Activated T-cell treated with anti-CD3 and anti-CD28 coated beads, Interleukin-2, amount 50 U/mL, for 24 hours (primary cell): ENCODE data around the gene PSMD13.
A peak's percentile ranks its signal among the peaks of the same experiment; 100 is the strongest.
"Not testable (repeated sequence)": the region's sequence is repeated elsewhere in the genome, so short reads cannot be mapped to it uniquely, and the experiment has no call there.

Experiments
- DNase-seq: peaks from one replicate; pipeline ENCODE4 v3.0.0-alpha.2; 2020
- H3K27ac Mint-ChIP-seq: 2 replicates; pipeline ENCODE4 v1.8.0; 2020; ENCODE audit warnings: mild to moderate bottlenecking, mixed read lengths
- H3K27me3 Mint-ChIP-seq: 2 replicates; pipeline ENCODE4 v1.8.0; 2020; ENCODE audit warnings: mixed read lengths
- H3K36me3 Mint-ChIP-seq: 2 replicates; pipeline ENCODE4 v1.8.0; 2020; ENCODE audit warnings: low read depth, mixed read lengths
- H3K4me1 Mint-ChIP-seq: 2 replicates; pipeline ENCODE4 v1.8.0; 2020; ENCODE audit warnings: low read depth, mixed read lengths
- H3K4me3 Mint-ChIP-seq: 2 replicates; pipeline ENCODE4 v1.8.0; 2020; ENCODE audit warnings: mild to moderate bottlenecking, moderate library complexity, mixed read lengths
- H3K9me3 Mint-ChIP-seq: 2 replicates; pipeline ENCODE4 v1.8.0; 2020; ENCODE audit warnings: mixed read lengths

PSMD13 gene

DNA sequence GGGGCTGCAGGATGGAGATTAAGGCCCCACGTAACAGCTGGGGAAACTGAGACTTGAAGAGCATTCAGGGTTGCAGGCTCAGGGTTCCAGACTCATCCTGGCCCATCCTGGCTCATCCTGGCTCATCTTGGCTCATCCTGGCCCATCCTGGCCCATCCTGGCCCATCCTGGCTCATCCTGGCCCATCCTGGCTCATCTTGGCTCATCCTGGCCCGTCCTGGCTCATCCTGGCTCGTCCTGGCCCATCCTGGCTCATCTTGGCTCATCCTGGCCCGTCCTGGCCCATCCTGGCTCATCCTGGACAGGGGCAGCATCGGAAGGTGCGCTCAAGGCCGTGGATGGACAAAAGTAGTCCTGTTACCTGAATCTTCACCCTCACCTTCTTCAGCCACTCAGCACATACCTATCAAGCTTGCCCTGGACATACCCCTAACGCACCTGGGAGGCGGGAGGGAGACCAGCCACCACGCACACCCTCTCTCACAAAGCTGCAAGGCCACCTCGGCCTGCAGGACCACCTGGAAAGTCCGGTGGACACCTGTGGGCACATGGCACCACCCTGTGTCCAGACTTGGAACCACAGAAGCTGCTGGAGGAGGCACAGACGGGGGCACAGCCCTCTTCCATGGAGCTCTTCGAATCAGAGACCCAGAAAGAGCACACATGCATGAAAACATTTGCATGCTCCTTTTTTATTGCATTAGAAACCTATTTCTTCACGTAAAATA lies 21.2 kb downstream of the PSMD13 start:
- DNase-seq, result no peak
- H3K27ac Mint-ChIP-seq, result no peak overlapping the region
- peaks cover 11% of the 10 kb centered on the region for H3K36me3 Mint-ChIP-seq
- H3K9me3 Mint-ChIP-seq, result no peaks in the 10 kb centered on the region
- peaks cover 2% of the 10 kb centered on the region for H3K4me1 Mint-ChIP-seq
- H3K4me3 Mint-ChIP-seq, result no peak overlapping the region
- no peaks in the 10 kb centered on the region for H3K27me3 Mint-ChIP-seq

DNA sequence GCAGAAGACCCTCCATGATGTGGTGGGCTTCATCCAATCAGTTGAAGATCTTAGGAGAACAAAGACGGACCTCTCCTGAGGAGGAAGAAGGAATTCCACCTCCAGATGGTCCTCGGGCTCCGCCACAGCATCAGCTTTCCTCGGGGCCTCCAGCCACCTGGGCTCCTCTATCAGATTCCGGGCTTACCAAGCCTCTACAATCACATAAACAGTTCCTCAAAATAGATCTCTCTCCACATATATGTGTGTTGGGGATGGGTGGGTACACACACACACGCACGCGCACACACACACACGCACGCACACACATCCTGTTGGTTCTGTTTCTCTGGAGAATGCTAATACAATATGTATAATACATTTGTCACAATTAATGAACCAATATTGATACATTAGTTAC lies 22.6 kb downstream of the PSMD13 start:
- H3K27ac Mint-ChIP-seq, result no peak overlapping the region
- no peak overlapping the region for H3K4me3 Mint-ChIP-seq
- no peaks in the 10 kb centered on the region for H3K27me3 Mint-ChIP-seq
- no peak for DNase-seq
- H3K36me3 Mint-ChIP-seq, result no peaks in the 10 kb centered on the region
- peaks cover 2% of the 10 kb centered on the region for H3K4me1 Mint-ChIP-seq
- no peaks in the 10 kb centered on the region for H3K9me3 Mint-ChIP-seq

DNA sequence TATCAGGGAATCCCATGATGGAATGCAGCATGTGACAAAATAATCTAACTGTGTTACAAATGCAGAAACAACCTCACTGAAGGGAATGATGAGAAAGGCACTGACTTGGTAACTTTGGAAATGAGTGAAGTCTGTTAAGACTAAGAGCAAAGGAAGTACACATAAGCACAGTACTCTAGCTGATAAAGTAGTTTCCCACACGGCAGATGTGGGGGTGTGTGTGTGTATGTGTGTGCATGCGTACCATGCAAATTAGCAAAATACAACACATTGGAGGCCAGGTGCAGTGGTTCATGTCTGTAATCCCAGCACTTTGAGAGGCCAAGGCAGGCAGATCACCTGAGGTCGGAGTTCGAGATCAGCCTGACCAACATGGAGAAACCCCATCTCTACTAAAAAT lies 24.8 kb downstream of the PSMD13 start:
- Mint-ChIP-seq H3K36me3 (no peaks in the 10 kb centered on the region), H3K27ac (no peak overlapping the region), H3K9me3 (no peaks in the 10 kb centered on the region), H3K27me3 (no peaks in the 10 kb centered on the region), H3K4me1 (peaks cover 4% of the 10 kb centered on the region), H3K4me3 (no peak overlapping the region)
- DNase-seq, result no peak

DNA sequence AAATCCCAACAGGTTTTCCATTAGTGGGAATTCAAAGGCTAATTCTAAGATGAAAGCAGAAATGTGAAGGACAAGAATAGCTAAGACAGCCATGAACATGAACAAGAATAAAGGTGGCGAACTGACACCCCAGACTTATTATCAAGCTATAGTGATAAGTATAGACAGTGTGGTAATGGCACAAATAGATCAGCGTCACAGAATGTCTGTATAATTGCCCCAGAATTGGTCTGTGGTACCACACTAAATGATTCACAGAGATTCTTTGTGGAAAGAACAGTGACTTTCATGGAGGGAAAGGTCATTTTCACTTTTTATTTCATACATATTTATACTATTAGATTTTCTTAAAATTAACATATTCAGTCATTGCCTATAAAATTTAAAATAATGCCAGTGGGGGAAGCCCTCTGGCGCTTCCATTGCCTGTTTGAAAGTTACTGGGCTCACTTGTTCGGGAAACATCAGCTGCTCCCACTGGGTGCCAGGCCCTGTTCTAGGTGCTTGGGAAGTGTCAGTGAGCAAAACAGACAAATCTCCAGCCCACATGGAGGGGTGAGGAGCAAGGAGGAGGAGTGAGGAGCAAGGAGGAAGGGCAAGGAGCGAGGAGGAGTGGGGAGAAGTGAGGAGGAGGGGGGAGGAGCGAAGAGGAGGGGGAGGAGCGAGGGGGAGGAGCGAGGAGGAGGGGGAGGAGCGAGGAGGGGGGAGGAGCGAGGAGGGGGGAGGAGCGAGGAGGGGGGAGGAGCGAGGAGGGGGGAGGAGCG lies 30.1 kb downstream of the PSMD13 start:
- Mint-ChIP-seq H3K27me3 (no peaks in the 10 kb centered on the region), H3K36me3 (no peaks in the 10 kb centered on the region), H3K27ac (peak overlapping the region; percentile 89), H3K4me3 (peak overlapping the region; percentile 55), H3K4me1 (peaks cover 40% of the 10 kb centered on the region), H3K9me3 (no peaks in the 10 kb centered on the region)
- peak; percentile 71 for DNase-seq

DNA sequence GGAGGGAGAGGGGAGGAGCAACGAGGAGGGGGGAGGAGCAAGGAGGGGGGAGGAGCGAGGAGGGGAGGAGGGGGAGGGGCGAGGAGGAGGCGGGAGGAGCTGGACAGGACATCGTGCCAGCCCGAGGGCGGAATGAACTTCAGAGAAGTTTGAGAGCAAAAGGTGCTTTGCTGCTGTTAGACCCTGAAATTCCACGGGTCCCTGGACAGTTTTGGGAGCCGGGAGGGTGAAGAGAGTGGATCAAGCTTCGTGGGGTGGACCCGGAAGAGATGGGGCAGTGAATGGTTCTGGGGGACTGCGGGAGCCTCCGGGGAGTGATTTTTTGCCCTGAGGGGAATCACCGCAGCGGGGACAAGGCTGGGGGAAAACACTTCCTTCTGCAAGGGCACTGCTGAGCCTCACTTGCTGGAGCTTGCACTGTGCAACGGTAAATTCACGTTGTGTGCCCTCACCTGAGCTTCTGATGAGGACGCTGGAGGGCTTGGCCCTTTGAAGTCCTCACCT lies 30.8 kb downstream of the PSMD13 start:
- DNase-seq, result peak; percentile 73
- Mint-ChIP-seq H3K27ac (peak overlapping the region; percentile 95), H3K4me3 (peak overlapping the region; percentile 76), H3K27me3 (no peaks in the 10 kb centered on the region), H3K4me1 (peaks cover 38% of the 10 kb centered on the region), H3K36me3 (no peaks in the 10 kb centered on the region), H3K9me3 (no peaks in the 10 kb centered on the region)

DNA sequence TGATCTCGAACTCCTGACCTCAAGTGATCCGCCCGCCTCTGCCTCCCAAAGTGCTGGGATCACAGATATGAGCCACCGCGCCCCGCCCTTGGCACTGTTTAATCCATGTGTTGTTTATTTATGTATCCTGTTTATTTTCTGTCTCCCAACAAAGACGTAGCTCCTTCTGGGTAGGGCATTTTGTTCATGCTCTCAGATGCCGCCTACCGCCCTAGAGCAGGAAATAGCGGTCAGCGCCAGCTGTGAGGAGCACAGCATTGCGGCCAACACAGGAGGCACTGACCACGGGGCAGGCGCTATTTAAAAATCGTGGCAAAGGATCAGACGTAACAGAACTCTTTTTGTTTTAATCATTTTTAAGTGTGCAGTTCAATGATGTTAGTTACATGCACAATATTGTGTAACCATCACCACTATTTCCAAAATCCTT lies 32.0 kb downstream of the PSMD13 start:
- DNase-seq, H3K36me3 Mint-ChIP-seq, H3K9me3 Mint-ChIP-seq, H3K27me3 Mint-ChIP-seq: not testable (repeated sequence)
- H3K27ac Mint-ChIP-seq, result peak overlapping the region; percentile 95
- peak overlapping the region; percentile 76 for H3K4me3 Mint-ChIP-seq
- H3K4me1 Mint-ChIP-seq, result peaks cover 38% of the 10 kb centered on the region

DNA sequence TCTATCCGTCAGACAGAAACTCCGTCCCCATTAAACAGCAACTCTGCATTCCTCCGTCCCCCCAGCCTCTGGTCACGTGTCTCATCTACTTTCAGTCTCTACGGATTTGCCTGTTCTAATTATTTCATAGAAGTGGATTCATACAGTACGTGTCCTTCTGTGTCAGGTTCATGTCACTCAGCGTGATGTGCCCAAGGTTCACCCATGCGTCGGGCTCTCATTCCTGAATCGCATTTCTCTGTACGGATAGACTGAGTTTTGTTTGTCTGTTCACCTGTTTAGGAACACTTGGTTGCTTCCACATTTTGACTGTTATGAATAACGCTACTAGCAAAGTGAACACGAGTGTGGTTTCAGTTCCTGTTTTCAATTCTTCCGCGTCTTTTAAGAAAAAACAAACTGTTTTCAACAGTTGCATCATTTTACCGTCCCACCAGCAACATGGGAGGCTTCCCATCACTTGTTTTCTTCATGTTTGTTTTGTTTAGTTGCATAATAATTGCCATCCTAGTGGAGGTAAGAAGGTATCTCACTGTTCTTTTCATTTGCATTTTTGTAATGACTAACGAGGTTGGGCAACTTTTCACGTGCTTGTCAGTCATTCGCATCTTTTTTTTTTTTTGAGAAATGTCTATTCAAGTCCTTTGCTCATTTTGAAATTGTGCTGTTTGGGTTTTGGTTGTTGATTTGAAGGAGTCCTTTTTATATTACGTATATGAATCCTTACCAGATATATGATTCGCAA lies 32.5 kb downstream of the PSMD13 start:
- Mint-ChIP-seq H3K4me3 (peak overlapping the region; percentile 76), H3K27me3 (no peaks in the 10 kb centered on the region), H3K27ac (peak overlapping the region; percentile 95), H3K36me3 (no peaks in the 10 kb centered on the region), H3K4me1 (peaks cover 38% of the 10 kb centered on the region), H3K9me3 (no peaks in the 10 kb centered on the region)
- peak; percentile 74 for DNase-seq

DNA sequence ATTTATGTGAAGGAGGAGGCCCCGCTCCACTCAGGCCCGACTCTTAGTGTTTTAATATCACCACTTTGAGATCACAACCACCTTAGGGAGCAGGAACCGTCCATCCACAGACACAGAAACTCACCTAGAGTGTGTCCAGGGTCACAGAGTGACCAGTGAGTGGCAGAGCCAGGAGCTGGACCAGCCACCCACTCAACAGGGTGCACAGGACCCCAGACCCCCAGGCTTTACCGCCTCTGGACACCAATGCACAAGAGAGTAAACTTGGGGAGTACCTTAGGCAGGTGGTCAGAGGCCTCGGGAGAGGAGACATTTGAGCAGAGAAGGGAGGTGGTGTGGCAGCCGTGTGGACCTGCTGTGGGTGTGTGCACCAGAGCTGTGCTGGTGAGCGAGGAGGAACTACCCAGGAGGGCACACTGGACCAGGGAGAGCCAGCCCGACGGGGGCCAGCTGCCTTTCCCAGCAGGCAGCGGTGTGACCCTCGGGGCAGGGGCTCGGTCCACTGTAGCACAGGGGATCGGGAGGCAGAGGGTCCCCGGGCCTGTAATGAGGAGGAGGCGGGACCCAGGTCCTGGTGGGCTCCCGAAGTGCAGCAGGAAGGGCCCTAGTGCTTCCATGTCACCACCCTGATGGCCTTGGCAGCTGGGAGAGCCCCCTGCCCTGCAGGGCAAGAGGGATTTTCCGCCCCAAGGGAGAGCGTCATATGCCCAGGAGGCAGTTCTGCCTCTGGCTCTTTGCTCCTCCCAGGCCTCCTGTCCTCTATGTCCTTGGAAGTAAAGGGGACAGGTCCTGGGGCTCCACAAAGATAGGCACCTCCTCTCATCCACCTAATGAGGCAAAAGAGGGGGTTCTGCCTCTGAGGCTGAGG lies 33.9 kb downstream of the PSMD13 start:
- Mint-ChIP-seq H3K27me3 (no peaks in the 10 kb centered on the region), H3K4me1 (peaks cover 38% of the 10 kb centered on the region), H3K27ac (no peak overlapping the region), H3K9me3 (no peaks in the 10 kb centered on the region), H3K36me3 (no peaks in the 10 kb centered on the region), H3K4me3 (no peak overlapping the region)
- no peak for DNase-seq

DNA sequence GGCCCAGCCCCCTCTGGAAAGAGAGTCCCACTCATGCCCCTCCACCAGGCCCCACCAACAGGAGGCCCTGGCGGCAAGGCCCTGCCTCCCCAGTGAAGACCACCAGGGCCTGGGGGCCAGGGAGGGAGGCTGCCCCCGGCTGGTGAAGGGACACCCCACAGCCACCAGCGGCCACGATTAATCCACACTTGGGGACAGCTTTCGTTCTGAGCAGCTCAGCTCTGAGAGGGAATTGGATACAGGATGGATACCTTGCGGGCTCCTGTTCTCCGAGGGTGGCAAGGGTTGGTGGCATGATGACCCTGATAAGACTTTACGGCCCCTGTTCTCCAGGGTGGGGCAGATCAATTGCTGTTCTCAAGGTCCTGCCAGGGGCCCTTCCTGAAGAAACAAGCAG lies 34.5 kb downstream of the PSMD13 start:
- Mint-ChIP-seq H3K27ac (no peak overlapping the region), H3K4me3 (no peak overlapping the region), H3K4me1 (peaks cover 38% of the 10 kb centered on the region), H3K9me3 (peaks cover 4% of the 10 kb centered on the region), H3K27me3 (no peaks in the 10 kb centered on the region), H3K36me3 (no peaks in the 10 kb centered on the region)
- no peak for DNase-seq

DNA sequence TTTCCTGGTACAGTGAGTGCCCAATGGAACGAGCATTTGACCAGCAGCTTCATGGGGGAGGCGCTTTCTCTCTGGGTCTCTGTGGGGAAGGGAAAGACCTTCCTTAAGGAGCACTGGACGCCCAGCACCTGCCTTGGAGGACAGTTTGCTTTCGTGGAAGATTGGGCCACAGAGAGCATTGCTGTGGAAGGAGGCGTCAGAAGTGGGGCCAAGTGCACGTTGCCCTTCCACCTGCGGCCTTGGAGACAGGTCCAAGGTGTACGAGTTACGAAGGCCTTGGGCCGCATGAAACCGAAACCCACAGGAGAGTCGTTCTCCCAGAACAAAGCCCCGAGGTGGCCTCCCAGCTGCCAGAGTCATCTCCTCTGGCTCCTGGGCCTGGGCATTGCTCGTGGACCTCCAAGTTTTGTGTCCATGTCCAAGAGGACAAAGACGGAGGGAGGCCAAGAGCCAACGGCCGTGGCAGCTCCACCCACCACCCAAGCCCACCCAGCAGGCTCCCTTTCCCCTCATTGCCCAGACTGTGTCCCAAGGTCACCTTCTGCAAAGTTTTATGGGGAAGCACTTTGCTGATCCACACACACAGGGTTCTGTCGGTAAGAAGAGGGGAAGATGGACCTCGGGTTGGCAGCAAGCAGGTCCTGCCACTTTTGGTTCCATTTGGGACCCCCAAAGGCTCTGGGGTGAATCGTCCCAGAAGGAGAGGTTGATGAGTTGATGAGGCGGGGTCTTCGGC lies 35.6 kb downstream of the PSMD13 start:
- H3K4me1 Mint-ChIP-seq, result peaks cover 35% of the 10 kb centered on the region
- no peaks in the 10 kb centered on the region for H3K36me3 Mint-ChIP-seq
- no peak overlapping the region for H3K27ac Mint-ChIP-seq
- peaks cover 9% of the 10 kb centered on the region for H3K9me3 Mint-ChIP-seq
- H3K27me3 Mint-ChIP-seq, result no peaks in the 10 kb centered on the region
- DNase-seq, result no peak
- H3K4me3 Mint-ChIP-seq, result no peak overlapping the region

DNA sequence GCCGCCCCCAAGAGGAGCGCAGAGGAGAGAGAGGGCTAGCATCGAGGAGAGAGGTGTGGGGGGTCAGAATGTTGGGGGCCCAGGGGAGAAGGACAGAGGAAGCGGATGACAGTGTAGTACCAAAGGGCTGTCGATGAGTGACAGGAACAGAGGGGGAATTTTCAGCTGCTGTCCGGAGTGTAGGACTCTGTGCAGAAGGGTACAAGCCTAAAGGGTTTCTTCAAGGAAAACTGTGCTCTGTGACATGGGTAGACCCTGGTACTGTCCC lies 36.1 kb downstream of the PSMD13 start:
- no peak overlapping the region for H3K4me3 Mint-ChIP-seq
- DNase-seq, result no peak
- peaks cover 34% of the 10 kb centered on the region for H3K4me1 Mint-ChIP-seq
- no peaks in the 10 kb centered on the region for H3K27me3 Mint-ChIP-seq
- no peak overlapping the region for H3K27ac Mint-ChIP-seq
- H3K36me3 Mint-ChIP-seq, result no peaks in the 10 kb centered on the region
- peaks cover 10% of the 10 kb centered on the region for H3K9me3 Mint-ChIP-seq

DNA sequence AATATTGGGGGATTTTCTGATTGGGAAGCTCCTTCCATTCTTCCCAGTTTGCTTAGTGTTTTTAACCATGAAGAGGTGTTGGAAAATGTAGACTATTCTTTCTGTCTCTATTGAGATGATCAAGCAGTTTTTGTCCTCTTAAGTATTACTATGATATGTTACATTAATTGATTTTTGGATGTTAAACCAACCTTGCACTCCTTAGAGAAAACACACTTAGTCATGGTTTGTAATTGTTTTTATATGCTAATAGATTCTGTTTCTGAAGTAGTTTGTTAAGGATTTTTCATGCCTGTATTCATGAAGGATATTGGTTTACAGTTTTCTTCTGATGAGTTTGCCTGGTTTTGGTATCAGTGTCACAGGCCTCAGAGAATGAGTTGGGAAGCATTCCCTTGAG lies 39.4 kb downstream of the PSMD13 start:
- Mint-ChIP-seq H3K36me3 (no peaks in the 10 kb centered on the region), H3K9me3 (peaks cover 10% of the 10 kb centered on the region), H3K4me3 (no peak overlapping the region), H3K4me1 (peaks cover 24% of the 10 kb centered on the region), H3K27me3 (peaks cover 12% of the 10 kb centered on the region), H3K27ac (no peak overlapping the region)
- no peak for DNase-seq

DNA sequence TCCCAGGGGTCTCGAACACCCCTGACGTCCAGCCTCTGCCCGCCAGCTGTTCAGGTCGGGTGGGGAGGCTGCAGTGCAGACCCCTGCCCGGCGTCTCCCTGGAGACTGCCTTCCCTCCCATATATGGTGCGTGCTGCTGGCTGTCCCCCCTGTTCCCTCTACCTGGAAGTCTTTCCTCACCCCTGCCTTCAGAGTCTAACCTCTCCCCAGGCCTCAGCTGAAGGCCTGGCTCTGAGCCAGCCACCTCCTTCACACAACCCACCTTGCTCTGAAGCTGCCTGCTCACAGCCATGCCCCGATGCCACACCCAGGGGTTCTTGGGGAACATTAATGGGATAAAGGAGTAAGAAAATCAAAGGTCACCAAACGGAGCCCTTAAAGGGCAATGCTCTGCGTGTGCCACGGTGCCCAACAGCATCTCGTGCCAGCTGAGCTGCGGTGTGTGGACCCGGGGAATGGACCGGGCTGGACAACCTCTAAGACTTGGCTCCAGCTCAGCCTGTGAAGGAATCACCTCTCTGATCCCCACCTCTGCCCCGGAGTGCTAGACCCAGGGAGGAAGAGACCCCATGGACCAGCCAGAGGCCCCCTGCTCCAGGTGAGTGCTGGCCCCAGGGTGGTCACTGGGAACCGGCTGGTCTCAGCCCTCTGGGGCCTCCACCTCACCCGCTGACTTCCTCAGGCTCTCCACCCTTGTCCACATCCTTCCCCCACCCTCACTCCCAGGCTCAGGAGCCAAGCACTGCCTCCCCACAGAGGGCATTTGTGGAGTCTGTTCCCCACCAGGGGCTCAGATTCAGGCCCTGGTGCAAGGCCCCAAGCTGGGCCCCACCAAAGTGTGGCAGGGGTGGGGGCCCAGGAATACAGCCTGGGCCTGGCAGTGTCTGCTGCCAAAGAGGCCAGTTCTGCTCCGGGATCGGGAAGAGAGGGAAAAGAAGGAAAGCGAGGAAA lies 41.5 kb downstream of the PSMD13 start, which contains the start of gene NLRP6:
TSS of gene NLRP6 (plus strand) at position 407 of the 951 bp plus-strand sequence. CDS start at position 570, 163 bp downstream.
- Mint-ChIP-seq H3K27me3 (peaks cover 31% of the 10 kb centered on the region), H3K9me3 (peaks cover 10% of the 10 kb centered on the region), H3K4me3 (peak within 1 kb of the TSS; percentile 57), H3K4me1 (peaks cover 42% of the 10 kb centered on the region), H3K27ac (peak within 1 kb of the TSS; percentile 84), H3K36me3 (no peaks in the 10 kb centered on the region)
- DNase-seq, result peak; percentile 36
